HPDE6-E6E7 (cell line): ENCODE results near the gene KLF11.
"Not testable (repeated sequence)": the region's sequence is repeated elsewhere in the genome, so short reads cannot be mapped to it uniquely, and the experiment has no call there.

Source experiments
- DNase-seq: peaks from one replicate; pipeline ENCODE4 v3.0.0; 2011; ENCODE audit warnings: missing footprints; ENCODE audit errors: extremely low spot score

Gene KLF11

DNA sequence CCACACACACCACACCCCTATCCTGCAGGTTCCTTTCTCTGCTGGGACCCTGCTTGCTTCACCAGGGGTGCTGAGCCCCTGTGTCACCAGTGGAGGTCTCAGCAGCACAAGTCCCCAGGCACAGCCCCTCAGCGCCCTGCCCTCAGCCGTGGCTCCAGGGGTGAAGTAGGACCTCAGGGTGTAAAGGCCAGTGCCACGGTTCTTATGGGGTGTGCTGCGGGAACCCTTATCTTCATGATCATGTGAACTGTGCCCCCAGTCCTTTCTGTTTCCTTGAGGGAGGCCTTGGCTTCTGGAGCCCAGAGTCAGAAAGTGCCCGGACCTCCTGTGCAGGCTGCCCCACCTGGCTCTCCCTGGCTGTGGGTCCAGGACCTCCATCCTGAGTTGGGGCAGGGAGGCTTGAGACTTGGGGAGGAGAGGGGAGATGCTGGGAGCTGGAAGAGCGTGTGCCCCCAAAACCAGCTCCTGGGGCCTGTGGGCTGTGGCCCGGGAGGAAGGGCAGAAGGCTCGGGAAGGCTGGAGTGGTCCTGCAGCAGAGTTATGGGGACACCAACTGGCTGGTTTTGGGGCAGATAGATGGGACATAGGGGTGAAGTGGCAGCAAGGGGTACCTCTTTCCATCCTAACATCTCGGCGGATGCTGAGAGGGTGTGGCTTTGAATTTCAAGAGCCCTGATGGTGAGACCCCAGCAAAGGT, 20.2 kb upstream of the KLF11 start:
- DNase-seq = no peak

DNA sequence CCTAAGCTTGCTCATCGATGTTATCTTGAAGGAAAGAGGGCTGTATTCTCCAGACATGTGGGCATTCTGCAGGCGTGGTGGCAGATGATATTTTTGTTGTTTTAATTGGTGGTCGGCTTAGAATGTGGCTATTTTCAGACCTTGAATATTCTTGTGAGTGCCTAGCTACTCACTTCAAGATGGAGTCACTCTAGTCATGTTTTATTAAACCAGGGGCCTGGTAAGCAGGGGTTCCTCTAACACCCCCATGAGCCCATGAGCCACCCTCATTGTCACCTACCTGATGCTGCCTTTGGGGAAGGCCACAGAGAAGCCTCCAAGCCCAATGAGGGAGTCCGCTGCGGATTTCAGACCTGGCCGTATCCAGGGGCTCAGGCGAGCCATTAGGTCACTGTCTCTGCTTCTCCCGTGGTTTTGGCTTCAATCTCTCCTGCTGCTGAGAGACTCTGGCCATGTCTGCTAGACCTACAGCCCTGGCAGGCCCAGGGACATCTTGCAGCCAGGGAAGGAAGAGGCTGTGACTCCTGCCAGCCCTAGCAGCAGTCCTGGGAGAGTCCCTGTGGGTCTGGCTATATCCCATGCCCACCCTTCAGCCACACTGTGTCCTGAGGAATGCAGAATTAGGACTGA, 16.3 kb upstream of the KLF11 start:
- no peak for DNase-seq

DNA sequence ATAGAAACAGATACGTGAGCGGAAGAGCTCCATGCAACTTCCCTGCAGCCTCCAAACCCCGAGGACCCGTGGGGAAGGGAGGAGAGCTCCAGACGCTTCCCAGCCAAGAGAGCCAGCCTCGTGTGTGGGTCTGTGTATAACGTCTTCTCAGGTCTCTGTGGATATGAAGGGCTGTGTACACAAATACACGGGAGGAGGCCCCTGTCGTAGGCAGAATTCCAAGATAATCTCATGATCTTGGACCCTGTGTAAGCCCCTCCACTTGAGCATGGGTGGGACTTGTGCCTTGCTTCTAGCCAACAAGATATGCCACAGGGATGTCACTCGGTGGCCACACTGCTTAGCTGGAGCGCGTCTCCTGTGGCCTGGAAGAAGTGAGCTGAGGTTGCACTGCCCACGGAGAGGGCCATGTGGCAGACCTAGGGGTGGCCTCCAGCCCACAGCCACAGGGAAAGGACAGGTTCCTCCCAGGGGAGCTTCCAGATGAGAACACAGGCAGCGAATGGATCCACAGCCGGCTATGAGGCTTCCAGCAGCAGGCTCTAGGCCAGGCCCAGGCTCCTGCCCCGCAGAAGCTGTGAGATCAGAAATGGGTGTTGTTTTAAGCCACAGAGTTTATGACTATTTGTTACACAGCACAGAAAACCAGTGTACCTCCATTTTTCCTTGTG, 15.6 kb upstream of the KLF11 start:
- no peak for DNase-seq

DNA sequence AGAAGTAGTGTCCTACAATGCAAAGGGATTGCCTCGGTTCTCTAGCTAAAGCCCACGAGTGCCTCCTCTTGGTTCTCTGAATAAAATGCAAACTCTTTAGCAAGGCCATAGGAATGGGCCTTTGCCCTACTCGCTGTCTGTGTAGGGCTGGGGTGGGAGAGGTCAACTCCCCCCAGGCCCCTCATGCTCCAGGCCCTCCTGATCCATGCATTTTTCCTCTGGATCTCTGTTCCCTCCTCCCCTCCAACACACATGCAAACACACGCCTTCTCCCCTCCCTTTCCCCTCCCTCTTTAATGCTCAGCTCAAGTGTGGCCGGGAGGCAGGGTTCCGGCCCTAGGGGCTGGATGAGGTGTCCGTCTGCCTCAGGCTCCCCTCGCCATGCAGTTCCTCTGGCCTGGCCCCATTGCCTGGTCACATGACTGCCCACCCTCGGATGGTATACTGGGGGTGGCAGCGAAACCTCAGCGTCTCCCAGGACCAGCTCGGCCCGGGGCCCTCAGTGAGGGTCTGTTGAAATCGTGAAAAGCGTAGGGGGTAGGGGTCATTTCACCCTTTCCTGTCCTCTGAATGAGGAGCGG, 14.9 kb upstream of the KLF11 start:
- DNase-seq = no peak

DNA sequence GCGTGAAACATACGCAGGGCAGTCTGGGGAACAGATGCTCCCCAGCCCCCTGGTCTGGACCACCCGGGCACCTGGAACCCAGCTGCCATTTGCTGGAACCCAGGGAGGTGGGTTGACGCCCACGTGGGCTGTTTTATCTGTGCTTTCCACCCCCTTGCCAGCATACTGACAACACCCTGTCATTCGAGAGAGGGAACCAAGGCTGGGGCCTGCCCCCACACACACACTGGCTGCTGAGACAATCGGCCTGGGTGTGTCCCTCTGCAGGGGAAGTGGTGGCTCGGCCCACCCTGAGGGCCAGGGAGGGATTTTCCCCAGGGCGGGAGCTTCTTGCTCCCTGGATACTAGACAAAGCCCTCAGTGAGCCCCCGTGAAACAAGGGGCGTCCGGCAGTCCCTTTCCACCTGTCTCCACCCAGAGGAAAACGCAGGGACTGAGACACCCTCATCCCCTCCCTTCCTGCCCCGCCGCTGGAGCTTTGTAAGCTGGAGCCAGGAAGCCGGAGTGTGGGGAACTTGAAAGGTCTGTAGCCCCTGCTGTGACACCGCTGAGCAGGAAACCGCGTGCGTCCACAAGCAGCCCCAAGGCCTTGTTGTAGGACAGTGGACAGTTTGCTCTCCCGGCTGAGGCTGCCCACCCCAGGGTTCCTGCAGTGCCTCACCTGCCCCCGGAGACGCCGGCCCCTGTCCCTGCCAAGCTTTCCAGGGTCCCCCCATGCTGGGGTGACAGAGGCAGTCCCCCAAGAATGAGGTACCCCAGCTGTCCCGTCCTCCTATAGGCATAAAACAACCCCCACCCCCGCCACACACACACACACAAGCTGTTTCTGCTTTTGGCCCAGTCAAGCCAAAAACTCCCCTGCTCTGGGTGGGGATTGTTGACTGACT, 14.1 kb upstream of the KLF11 start:
- DNase-seq = no peak

DNA sequence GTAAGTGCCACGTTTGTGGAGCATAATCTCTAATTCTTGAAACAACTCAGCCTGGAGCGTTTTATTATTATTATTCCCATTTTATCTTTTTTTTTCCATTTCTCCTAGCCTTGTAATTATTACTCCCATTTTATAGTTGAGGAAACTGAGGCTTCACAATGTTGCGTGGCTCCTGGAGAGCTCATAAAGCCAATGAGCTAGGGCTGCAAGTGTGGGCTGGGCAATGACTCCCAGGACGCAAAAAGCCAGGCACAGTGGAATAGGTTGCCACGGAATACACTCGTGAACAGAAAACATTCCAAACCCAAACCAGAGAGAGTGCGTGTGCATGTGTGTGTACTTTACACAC, 13.5 kb upstream of the KLF11 start:
- no peak for DNase-seq

DNA sequence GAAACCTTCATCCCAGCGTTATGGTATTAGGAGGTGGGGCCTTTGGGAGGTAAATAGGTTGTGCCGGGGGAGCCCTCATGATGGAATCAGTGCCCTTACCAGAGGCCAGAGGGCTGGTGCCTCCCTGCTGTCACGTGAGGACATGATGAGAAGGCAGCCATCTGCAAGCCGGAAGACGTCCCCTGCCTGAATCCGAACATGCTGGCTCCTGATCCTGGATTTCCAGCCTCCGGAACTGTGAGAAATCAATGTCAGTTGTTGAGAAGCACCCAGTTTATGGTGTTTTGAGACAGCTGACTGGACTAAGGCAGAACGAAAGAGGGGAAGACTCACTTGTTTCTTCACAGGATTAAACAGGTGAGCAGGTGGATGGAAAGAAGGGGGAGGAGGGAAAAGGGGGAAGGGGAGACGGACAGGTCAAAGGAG, 13.0 kb upstream of the KLF11 start:
- DNase-seq = no peak

DNA sequence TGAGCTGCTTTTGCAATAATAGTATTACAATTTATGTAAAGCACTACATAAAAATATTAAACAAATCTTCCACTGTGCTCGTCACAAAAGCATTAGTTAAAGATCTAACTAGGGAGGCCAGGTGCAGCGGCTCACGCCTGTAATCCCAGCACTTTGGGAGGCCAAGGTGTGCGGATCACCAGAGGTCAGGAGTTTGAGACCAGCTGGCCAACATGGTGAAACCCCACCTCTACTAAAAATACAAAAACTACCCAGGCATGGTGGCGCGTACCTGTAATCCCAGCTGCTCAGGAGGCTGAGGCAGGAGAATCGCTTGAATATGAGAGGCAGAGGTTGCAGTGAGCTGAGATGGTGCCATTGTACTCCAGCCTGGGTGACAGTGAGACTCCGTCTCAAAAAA, 12.6 kb upstream of the KLF11 start:
- DNase-seq = not testable (repeated sequence)

DNA sequence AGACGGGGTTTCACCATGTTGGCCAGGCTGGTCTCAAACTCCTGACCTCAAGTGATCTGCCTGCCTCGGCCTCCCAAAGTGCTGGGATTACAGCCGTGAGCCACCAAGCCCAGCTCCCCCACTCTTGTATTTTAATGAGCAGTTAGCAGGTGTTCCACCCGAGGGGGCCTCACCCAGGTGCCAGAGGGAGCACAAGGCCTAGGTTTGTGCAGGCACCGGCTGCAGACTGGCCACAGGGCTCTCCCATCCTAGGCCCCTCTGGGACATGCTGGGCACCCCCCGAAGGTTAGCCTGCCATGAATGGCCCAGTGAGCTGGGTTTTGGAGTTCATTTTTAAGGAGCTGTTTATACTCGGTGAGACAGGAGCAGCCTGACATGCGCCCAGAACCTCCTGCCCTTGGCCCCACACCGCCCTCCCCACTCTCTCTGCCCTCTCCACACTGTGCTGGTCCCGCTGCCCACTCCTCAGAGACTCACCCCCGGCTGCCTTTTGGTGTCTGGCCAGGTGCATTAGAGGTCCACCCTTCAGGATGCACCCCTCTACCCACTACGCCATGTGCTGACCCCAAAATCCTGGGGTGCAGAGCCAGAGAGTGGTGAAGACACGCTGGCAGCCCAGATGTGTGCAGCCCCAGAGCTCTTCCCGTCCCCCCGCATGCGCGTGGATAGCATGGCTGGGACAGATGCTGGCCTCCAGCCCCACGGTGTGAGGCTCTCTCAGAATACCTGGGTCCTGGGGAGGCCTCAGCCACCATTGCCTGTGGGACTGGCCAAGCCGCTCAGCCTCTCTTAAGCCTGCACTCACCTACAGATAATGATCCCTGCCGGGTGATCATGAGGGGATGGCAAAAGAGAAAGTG, 11.2 kb upstream of the KLF11 start:
- DNase-seq = no peak

DNA sequence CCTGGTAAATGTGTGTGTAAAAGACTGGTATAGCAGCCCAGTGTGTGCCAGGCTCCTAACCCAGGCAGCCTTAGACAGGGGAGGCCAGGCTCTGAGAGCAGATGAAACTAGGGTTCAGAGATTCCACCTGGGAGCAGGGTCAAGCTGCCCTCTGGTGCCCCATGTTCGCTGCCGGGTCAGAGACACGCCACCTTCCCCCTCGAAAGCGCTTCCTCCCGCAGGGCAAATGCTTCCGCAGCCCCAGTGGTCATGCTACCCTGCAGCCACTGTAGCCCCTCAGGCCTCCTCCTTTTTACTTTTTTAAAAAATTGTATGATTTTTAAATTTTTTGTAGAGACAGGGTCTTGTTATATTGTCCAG, 10.6 kb upstream of the KLF11 start:
- no peak for DNase-seq

DNA sequence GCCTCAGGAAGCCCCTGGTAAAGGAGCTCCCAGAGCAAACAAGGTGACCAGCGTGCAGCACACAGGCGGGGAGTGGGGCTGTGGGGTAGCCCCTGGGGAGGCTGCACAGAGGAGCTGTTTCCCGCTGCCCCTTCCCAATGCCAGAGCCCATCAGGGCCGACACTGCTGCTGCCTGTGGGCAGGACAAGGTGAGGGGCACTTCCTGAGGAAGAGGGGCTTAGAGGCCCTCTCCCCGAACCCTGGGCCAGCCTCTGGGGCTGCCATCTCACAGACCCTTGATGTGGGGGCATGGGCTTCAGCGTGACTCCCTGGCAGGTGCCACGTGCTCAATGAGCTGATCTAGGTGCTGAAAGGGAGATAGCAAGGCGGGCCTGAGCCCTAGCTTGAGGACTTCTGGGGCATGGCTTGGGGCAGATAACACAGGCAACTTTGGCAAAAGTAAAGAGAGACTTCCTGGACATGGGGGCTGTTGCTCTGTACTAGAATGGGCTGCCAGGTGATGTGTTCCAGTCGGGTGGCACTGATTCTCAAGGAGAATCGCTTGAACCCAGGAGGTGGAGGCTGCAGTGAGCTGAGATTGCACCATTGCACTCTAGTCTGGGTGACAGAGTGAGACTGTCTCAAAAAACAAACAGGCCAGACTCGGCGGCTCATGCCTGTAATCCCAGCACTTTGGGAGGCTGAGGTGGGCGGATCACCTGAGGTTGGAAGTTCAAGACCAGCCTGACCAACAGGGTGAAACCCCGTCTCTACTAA, 9.9 kb upstream of the KLF11 start:
- DNase-seq = no peak

DNA sequence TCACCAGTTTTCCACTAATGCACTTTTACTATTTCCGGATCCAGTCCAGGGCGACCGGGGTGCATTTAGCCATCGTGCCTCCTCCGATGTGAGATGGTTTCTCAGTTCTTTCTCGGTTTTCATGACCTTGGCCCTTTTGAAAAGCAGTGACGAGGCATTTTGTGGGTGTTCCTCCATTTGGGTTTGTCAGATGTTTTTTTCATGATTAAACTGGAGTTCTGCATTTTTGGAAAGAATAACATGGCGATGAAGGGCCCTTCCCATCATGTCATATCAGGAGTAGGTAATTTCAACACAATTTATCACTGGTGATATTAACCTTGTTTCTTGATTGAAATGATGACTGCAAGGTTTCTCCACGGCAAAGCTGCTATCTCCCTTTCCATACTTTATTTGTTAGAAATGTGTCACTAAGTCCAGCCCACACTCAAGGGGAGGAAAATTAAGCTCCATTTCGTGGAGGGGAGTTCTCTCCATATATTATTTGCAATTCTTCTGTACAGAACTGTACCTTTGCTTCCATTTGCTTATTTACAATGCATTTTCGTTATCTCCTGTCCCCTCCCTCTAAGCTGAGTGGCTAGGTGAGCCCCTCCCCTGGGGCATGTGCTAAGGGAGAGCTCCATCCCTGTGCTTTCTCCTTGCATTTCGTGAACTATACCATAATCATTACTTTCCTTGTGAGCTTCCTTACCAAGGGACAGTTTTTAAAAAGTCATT, 8.9 kb upstream of the KLF11 start:
- no peak for DNase-seq

DNA sequence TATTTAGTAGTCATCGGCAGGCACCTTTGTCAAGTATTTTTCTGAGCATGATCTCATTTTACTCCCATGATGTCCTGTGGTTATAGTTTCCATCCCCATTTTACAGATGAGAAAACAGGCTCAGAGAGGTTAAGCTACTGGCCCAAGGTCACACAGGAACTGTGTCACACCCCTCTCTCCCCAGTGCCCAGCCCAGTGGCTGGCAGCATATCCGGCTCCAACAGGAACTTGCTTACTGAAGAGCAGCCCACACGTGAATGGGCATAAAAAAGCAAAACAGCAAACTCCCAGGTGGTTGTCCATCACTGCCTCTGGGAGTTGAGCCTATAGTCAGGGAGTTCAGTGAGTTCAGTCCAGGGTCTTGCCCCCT, 8.3 kb upstream of the KLF11 start:
- DNase-seq = no peak

DNA sequence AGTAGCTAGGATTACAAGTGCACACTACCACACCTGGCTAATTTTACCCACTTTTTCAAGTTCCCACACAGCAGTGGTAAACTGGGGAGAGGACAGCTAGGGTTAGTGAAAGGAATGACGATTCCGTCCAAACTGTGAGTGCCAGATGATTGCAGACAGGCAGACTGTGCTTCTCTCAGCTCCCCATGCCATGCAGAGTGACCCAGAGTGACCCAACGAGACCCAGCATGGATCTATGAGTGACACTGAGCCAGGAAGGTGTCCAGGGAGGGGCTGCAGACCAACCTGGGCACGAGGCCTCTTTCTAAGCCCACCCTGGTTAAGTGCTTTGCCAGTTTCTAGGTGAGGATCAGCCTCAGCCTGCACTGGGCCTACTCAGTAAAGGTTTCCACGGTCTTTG, 7.7 kb upstream of the KLF11 start:
- no peak for DNase-seq

DNA sequence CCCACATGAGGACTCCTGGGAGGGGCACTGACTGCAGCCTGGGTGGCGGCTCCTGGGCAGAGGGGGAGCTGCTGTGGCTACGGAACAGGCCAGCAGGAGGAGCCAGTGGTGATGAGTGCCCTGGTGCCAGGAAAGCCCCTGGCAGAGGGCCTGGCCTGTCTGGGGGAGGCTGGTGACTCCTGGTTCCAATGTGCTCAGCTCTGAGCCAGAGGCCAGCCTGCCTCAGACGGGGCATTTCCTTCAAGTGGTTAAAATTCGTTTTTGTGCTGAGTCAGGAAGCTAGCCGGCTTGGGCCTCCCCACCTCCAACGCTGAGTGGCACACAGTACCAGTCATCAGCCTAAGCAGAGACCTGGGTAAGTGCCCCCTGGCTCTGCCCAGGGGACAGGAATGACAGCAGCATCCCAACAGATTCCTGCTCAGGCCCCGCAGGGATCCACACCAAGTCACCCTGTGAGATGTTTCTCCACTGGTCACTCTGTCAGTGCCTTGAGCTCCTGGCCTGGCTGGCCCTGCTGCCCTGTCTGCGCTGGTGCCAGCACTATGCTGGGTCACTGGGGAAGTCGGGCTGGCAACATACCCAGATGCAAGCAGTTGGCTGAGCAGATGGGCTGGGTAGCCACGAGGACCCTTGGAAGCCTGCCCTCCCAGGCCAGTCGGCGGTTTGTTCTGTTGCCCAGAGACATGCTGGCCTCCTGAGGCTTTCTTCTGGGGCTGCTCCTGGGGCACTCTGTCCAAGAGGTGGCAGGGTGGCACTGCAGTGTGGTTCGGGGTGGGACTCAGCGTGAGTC, 7.1 kb upstream of the KLF11 start:
- DNase-seq = peak; percentile 49

DNA sequence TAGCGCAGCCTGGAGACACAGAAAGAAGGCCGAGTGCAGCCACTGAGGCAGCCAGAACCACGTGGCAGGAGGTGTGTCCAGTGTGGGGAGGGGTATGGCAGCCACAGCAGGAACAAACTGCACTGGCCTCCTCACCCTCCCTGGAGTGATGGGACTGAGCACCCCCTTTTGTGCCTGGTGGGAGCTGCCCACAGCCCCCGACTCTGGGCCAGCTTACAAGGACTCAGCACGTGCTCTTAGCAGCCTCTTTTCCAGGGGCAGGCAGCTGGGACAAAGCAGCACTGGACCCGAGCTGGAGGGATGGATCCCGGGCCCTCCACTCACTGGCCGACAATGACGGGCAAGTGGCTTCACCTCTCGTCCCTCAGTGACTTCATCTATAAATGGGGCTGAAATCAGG, 5.2 kb upstream of the KLF11 start:
- no peak for DNase-seq

DNA sequence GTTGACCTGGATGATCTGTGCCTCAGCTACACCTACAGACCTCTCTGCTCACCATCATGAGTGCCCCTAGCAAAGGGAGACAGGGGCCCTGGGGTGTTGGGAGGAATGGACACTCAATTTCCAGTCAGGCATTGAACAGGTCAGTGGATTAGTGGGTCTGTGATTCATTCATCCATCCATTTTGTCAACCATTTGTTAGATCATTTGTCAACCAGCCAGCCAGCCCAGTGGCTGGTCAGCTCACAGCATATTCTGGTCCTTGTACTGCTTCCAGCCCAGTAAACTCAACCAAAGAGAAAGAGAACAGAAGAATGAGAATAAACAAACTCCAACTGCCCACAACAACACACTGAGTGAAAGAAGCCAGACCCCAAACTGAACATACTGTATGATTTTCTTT, 4.6 kb upstream of the KLF11 start:
- DNase-seq = no peak

DNA sequence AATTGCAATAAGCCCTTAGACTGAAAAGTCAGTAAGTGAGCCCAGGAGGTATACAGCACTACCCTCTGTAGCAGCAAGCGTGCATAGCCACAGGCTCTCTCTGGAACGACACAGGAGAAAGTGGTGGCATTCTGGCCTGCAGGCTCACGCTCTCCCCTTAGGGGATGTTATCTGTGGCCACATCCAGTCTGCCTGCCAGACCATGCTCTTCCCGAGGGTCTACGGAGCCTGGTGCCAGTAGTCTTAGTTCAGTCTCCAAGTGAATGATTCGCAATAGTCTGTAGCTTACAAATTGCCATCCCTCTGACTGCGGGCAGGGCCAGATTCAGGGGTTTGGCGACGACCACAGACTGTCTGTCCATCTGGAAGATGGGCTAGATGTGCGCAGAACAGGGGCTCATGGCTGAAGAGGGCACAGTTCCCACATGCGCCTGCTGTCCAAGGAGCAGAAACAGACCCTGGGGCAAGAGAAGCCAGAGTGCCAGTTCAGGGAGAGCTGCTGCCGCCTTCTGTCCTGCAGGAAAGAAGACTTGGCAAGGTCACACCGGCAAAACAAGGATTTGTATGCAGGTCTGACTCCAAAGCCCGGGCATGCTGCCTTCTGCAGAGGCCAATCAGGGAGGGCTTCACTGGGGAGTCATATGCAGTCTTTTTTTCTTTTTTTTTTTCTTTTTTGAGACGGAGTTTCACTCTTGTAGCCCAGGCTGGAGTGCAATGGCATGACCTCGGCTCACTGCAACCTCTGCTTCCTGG, 3.5 kb upstream of the KLF11 start:
- no peak for DNase-seq
